NCI-H1694 (cell line): ENCODE data around the gene HBZ.
"Not testable (repeated sequence)": the region's sequence is repeated elsewhere in the genome, so short reads cannot be mapped to it uniquely, and the experiment has no call there.

Experiments
- DNase-seq: peaks from one replicate; lab custom pipeline; 2025; lab: John Stamatoyannopoulos, UW

Gene HBZ

DNA sequence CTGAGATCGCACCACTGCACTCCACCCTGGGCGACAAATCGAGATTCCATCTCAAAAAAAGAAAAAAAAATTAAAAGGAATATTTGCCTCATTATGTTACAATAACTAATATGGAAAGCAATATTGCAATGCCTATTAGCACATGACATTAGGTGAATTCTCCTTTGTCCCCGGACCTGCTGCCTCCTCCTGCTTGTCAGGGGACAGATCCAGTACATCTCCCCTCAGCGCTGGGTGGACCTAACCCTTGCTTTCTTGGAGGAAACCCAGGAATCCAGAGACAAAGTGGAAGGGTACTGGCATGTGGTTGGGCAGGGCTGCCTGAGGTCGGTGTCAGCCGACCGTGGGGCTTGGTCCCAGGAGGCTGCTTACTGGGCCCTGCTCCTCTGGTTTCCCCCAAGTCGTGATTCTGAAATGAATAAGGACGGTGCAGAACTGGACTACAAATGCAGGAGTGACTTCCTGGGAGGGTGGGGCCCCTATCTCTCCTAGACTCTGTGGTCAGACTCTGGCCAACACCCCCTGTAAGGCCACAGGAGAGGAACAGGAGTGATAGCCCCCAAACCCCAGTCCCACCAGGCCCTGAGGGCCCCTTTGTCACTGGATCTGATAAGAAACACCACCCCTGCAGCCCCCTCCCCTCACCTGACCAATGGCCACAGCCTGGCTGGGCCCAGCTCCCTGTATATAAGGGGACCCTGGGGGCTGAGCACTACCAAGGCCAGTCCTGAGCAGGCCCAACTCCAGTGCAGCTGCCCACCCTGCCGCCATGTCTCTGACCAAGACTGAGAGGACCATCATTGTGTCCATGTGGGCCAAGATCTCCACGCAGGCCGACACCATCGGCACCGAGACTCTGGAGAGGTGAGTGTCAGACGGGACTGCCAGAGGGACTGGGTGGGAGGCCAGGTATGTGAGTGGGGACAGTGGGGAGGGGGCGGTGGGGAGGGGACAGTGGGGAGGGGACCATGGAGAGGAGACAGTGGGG, at the start of gene HBZ:
TSS of gene HBZ (plus strand) at position 504 of the 988 bp plus-strand sequence. CDS start at position 770, 266 bp downstream.
- no peak for DNase-seq

DNA sequence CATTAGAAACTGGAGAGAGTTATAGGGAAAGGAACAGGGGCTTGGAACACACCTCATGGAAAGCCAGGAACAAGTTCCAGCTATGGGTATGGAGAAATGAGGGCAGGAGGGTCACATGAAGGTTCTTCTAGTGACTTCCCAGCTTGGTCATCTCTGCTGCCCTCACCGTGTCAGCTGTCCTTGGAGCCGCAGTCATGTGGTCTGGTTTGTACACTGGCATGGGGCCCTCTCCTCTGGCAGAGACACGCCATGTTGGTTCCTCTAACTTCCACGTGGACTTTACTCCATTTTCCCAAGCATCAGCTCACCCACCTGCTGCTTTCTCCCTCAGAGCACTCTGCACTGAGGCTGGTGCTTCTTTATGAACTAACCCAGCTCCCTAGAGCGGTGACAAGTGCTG, 48.1 kb upstream of the HBZ start:
- DNase-seq = no peak

DNA sequence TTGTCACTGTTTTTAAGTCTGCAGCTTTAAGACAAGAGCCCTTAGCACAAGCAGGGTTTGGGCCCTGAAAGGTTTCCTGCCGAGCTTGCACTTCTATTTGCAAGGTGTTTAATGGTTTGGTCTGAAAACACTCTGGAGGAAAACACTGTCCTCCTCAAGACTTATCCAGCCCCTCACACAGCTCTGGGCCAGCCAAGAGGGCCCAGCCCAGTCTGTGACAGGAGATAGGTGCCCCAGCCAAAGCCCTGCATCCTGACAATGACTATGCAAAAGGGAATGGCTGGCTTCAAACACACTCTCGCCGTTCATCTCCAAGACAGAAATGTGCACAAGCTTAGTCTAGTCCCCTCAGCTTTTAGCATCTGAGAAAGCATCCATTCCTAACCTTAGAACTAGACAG, 47.5 kb upstream of the HBZ start:
- DNase-seq = no peak

- no peak for DNase-seq
Observed at GRCh38 chr16:105521-105920, 46.9 kb upstream of the HBZ start.

DNA sequence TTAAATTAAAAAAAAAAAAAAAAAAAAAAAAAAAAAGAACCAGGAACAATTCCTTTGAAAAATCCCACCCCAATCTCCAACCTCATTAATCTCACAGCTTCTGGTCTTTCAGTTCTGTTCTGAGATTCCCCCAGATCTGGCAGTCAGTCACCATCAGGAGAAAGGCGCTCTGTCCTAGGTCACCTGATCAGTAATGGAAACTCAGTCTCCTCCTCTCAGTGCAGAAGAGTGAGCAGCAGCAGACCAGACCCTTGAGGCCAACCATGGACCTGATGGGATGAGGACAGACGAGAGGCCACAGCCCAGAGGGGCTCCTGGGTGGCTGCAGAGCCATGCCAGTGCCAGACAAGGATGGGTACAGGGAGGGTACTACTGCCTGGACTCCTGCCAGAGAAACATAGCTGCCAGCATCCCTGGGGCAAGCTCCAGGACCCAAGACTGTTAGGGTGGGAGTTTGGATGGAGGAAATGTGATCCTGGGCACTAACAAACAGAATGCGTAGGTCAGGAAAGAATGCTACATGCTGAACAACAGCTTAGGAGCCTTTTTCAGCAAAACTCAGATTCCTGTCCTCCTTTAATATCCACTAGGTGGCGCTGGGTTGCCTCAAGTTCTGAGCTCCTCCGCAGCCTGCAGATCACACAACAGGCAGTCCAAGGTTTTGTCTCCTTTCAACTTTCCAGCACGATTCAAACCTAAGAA, 45.7 kb upstream of the HBZ start:
- DNase-seq = peak; percentile 56

- no peak for DNase-seq
Observed at GRCh38 chr16:112153-112840, 40.1 kb upstream of the HBZ start.

DNA sequence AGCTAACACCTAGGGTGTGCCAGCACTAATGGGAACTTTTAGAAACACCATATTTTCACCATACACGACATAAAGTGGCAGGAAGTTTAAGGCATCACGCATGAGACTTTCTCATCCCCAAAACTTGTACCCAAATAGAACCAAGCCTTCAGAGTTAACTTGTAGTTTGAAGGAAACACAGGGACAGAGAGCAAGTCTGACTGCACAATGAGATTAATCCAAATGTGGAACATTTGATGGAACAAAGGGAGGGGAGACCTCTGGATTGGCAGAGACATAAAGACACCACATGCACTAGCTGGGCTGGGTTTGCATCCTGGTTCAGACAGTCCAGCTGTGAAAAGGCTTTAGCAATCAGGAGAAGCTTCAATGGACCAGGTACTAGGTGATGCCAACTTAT, 38.1 kb upstream of the HBZ start:
- no peak for DNase-seq

DNA sequence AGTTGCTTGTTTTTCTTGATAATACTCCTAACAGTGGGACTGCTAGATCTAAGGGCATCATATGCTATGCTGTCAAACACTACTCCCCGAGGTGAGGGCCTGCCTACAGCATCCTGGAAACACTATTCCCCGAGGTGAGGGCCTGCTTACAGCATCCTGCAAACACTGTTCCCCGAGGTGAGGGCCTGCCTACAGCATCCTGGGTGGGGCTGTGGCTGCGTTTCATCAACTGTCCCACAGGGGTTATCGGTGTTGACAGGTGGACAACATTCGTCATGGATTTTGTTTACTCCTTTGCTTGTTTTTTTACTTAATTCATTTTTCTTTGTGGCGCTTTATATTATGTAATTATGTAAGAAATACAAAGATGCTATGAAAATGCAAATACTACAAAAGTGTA, 36.4 kb upstream of the HBZ start:
- DNase-seq = no peak

DNA sequence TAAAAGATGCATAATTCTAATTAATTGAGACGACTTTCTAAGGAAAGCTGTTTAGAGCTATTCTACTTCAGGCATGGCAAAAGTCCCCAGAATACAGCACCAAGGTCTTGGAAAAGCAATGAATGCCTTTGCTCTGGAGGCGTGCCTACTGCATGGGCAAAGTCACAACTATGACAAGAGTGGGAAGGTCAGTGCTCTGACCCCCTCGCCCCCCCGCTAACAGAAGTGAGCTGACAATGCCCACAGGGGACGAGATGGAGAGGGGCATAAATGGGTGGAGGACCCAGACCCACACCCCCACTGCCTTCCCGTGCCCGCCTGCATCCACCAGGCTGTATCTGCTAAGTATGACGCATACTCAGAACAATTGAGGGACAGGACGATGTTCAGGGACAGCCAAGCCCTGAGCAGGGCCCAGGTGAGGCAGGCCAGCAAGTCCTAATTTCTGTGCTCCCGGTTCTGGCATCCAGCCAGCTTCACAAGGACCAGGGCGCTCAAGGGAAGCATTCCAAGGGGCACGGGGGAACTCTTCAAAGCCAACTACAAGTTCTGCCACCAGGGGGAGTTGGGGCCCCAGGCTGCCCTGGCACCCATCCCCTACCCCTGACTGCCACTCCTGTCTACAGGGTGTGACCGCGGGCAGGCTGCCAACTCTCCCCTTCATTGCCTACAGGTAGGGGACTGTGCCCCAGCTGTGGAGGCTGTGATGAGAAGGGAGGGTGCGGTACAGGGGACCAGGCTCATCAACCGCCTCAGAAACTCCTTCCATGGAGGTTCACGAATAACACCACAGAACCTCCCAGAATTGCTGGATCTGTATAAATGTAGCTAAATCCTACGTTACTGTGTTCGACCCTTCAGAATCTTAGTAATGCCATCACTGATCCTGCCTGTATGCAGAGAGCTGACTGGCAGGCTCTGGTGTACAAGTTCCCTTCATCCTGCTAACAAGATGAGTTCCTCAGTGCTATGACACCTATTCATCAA, 34.8 kb upstream of the HBZ start:
- DNase-seq = peak; percentile 24

DNA sequence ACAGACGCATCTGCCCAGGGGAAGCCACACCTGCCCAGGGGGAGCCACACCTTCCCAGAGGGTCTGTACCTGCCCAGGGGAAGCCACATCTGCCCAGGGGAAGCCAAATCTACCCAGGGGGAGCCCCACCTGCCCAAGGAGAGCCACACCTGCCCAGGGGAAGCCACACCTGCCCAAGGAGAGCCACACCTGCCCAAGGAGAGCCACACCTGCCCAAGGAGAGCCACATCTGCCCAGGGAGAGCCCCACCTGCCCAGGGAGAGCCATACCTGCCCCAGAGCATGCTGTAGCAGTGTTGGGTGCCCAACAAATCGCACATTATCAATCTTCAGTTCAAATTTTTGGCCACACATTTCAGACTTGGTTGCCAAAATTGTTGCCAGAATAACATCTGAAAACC, 33.6 kb upstream of the HBZ start:
- DNase-seq = no peak

DNA sequence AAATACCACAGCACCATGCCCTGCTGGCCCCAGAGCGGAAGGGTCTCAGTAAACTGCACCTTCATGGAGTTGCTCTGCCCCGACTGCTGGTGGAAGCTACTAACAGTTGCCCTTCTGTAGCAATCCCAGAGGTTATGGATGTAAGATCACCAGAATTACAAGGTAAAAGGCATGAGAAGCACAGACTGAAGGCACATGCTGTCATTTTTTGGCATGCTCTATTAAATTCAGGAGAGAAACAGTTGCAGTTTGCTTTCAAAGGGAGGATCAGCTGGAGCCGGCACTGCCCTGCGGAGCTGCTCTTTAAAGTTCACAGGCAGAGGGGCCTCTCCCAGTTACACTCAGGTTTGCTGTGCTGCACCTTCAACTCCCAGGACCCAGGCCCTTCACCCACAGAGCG, 33.1 kb upstream of the HBZ start:
- no peak for DNase-seq

DNA sequence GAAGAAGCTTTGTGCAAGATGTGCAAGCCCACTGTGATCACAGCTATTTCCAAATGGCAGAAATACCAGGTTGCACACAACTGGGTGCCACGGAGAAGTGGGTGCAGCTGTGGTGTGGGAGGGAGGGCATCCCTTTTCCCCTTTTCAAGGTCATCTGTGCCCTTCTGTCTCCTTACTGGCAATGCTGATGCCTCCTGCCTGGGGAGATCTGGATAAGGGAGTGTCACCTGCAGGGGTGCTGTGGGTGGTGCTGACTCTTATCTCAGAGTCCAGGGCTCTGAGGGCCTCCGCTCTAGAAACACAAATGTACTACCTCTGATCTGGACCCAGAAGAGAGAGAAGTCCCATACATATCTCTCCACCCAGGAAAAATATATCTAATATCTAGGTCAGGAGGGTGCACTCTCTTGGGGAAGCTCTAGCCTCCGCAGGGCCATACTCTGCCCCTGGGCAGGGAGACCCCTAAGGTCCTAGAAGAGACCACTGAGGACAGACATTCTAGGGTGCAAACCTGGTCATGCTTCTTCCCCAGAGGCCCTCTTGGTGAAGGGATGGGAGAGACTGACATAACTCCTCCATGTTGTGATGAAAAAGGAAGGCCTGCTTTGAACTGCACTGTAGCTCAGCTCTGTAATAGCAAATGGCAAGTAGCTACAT, 32.5 kb upstream of the HBZ start:
- DNase-seq = no peak

GRCh38 chr16:120756-121155, 31.7 kb upstream of the HBZ start:
- DNase-seq = no peak

- DNase-seq = no peak
Observed at GRCh38 chr16:122361-122760, 30.1 kb upstream of the HBZ start.

DNA sequence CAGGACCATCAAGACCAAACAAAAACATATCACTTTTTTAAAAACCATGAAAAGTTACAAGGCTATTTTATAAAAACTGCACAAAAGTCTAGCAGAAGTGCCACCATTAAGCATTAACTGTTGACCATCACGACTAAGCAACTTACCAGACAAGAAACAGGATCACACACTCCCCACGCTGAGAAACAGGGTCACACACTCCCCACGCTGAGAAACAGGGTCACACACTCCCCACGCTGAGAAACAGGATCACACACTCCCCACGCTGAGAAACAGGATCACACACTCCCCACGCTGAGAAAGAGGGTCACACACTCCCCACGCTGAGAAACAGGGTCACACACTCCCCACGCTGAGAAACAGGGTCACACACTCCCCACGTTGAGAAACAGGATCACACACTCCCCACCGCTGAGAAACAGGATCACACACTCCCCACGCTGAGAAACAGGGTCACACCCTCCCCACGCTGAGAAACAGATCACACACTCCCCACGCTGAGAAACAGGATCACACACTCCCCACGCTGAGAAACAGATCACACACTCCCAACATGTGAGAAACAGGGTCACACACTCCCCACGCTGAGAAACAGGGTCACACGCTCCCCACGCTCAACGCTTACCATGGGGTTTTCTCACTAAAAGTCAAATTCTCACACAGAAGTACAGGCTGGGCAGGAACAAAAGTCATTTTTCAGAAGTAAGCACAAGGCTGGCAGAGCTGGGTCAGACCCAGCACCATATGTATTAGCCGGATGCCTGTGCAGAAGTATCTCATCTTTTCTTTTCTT, 28.7 kb upstream of the HBZ start:
- DNase-seq = not testable (repeated sequence)

GRCh38 chr16:125011-125410, 27.4 kb upstream of the HBZ start:
- no peak for DNase-seq

DNA sequence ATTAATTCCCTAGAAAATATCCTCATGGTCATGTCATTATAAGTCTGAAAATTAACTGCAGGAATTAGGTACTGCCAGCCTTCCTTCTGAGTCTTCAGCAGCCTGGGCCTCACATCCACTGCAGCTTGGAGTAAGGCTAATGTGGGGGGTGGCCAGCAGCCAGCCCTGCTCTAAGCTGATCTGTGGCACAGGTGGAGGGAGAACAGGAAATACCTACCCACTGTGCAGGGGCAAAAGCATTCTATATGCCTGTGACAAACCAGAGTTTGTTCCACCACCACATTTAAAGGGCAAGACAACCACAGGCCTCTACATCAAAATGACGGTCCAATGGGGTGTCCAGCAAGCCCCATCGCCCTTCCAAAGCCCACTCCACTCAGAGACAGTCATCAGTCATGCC, 23.4 kb upstream of the HBZ start:
- no peak for DNase-seq

GRCh38 chr16:130533-131173, 21.8 kb upstream of the HBZ start:
- no peak for DNase-seq

DNA sequence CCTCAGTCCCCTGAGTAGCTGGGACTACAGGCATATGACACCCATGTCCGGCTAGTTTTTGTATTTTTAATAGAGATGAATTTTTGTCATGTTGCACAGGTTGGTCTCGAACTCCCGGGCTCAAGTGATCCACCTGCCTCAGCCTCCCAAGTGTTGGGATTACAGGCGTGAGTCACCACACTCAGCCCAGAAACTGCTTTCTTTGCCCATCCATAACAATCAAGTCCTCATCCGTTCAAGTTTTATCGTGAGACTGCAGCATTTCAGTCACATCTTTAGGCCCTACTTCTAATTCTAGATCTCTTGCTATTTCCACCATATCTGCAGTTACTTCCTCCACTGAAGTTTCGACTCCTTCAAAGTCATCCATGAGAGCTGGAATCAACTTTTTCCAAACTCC, 20.3 kb upstream of the HBZ start:
- DNase-seq = no peak

DNA sequence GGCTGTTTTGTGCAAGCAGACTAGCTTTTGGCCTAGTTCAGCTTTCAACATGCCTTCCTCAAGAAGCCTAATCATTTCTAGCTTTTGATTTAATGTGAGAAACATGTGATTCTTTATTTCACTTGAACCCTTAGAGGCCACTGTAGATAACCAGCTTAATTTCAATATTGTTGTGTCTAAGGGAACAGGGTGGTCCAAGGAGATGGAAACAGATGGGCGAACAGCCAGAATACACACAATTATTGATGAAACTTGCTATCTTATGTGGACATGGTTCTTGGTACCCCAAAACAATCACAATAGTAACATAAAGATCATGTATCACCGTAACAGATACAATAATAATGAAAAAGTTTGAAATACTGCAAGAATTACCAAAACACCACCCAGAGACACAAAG, 18.7 kb upstream of the HBZ start:
- no peak for DNase-seq
